CD14-positive monocyte (primary cell): ENCODE results near the gene FSTL3. TPM values are rescaled to one million over a fixed set of nuclear protein-coding genes. Genes with fewer than 3 reads are reported as not detected.

Experiments used
- DNase-seq, 3 donors: peaks; one replicate each; pipeline ENCODE4 v3.0.0-alpha.2; 2011 to 2022
- H2AFZ ChIP-seq: 2 replicates; pipeline ENCODE4 v1.6.0; 2012; ENCODE audit warnings: mild to moderate bottlenecking, low read depth, low read length, inconsistent platforms; ENCODE audit not compliant: insufficient read depth, poor library complexity, severe bottlenecking
- H3K27ac ChIP-seq, 2 donors: 1 replicate in 1 of 2; 2 replicates in 1 of 2; pipeline ENCODE4 v1.5.1; 2012 to 2013; ENCODE audit warnings: low read length in 2 of 2, control low read depth in 1 of 2, inconsistent platforms in 1 of 2, low read depth in 1 of 2, mild to moderate bottlenecking in 1 of 2
- H3K27me3 ChIP-seq, 2 donors: one replicate each; pipeline versions ENCODE4 v1.6.0 to v1.6.1; 2011 to 2013; ENCODE audit warnings: low read length in 2 of 2; ENCODE audit not compliant: control insufficient read depth in 2 of 2, insufficient read depth in 2 of 2
- H3K36me3 ChIP-seq, 2 donors: replicated peaks in 1 of 2; 1 replicate in 1 of 2; 2 replicates in 1 of 2; pipeline versions ENCODE4 v1.5.1 to v1.6.1; 2012 to 2013; ENCODE audit warnings: low read length in 2 of 2, control low read depth in 1 of 2, inconsistent platforms in 1 of 2, mild to moderate bottlenecking in 1 of 2; ENCODE audit not compliant: insufficient read depth in 2 of 2, control insufficient read depth in 1 of 2
- H3K4me1 ChIP-seq, 2 donors: 1 replicate in 1 of 2; 2 replicates in 1 of 2; pipeline versions ENCODE4 v1.5.1 to v1.6.1; 2012 to 2013; ENCODE audit warnings: low read length in 2 of 2, control low read depth in 1 of 2, inconsistent platforms in 1 of 2, mild to moderate bottlenecking in 1 of 2, moderate library complexity in 1 of 2; ENCODE audit not compliant: insufficient read depth in 2 of 2, control insufficient read depth in 1 of 2
- H3K4me2 ChIP-seq: replicated peaks from 2 replicates; pipeline ENCODE3; 2012; ENCODE audit warnings: low read length, moderate library complexity, mild to moderate bottlenecking; ENCODE audit not compliant: poor library complexity, severe bottlenecking; ENCODE audit errors: extremely low read depth
- H3K4me3 ChIP-seq, 3 experiments: fragments of 200-600 bp in 1 of 3; sonication (generic) in 1 of 3; replicated peaks in 1 of 3; 1 replicate in 2 of 3; 2 replicates in 1 of 3; pipeline ENCODE4 v1.5.1; 2011 to 2013; ENCODE audit warnings: low read length in 3 of 3, mild to moderate bottlenecking in 3 of 3, control low read depth in 2 of 3, low read depth in 2 of 3, inconsistent platforms in 1 of 3, moderate library complexity in 1 of 3
- H3K79me2 ChIP-seq: 2 replicates; pipeline ENCODE4 v1.6.0; 2012; ENCODE audit warnings: mild to moderate bottlenecking, control low read depth, inconsistent platforms, low read length, moderate library complexity; ENCODE audit not compliant: insufficient read depth
- H3K9ac ChIP-seq: 2 replicates; pipeline ENCODE4 v1.6.0; 2017; ENCODE audit warnings: low read length, mild to moderate bottlenecking; ENCODE audit not compliant: insufficient read depth, poor library complexity, severe bottlenecking
- H3K9me3 ChIP-seq, 2 donors: replicated peaks in 1 of 2; 1 replicate in 1 of 2; 2 replicates in 1 of 2; pipeline versions ENCODE4 v1.5.1 to v1.6.1; 2012 to 2013; ENCODE audit warnings: low read length in 2 of 2, control low read depth in 1 of 2; ENCODE audit not compliant: control insufficient read depth in 1 of 2, insufficient read depth in 1 of 2
- H4K20me1 ChIP-seq: 2 replicates; pipeline ENCODE4 v1.6.0; 2012; ENCODE audit warnings: mild to moderate bottlenecking, low read length, control low read depth, moderate library complexity; ENCODE audit not compliant: insufficient read depth
- H3K27ac Mint-ChIP-seq, 7 donors: one replicate each; pipeline ENCODE4 v1.8.0; 2020; ENCODE audit warnings: mild to moderate bottlenecking in 7 of 7, mixed read lengths in 7 of 7, moderate library complexity in 6 of 7, inconsistent platforms in 2 of 7
- H3K27me3 Mint-ChIP-seq, 3 donors: one replicate each; pipeline ENCODE4 v1.8.0; 2021 to 2022; ENCODE audit warnings: low read depth in 3 of 3, mild to moderate bottlenecking in 3 of 3, mixed read lengths in 3 of 3, moderate library complexity in 3 of 3, inconsistent platforms in 1 of 3
- H3K36me3 Mint-ChIP-seq, 2 donors: one replicate each; pipeline ENCODE4 v1.8.0; 2020; ENCODE audit warnings: mixed read lengths in 2 of 2, inconsistent platforms in 1 of 2, mild to moderate bottlenecking in 1 of 2
- H3K4me1 Mint-ChIP-seq: one replicate; pipeline ENCODE4 v1.8.0; 2020; ENCODE audit warnings: mild to moderate bottlenecking, mixed read lengths
- H3K4me3 Mint-ChIP-seq, 2 donors: one replicate each; pipeline ENCODE4 v1.8.0; 2020; ENCODE audit warnings: mild to moderate bottlenecking in 2 of 2, mixed read lengths in 2 of 2, moderate library complexity in 1 of 2
- H3K9me3 Mint-ChIP-seq, 7 donors: one replicate each; pipeline ENCODE4 v1.8.0; 2020 to 2022; ENCODE audit warnings: mixed read lengths in 7 of 7, mild to moderate bottlenecking in 6 of 7, moderate library complexity in 6 of 7, inconsistent platforms in 2 of 7
- CTCF ChIP-seq: fragments of 200-600 bp; IDR thresholded peaks from one replicate; pipeline ENCODE4 v1.8.0; 2022; ENCODE audit warnings: antibody characterized with exemption, mild to moderate bottlenecking
- WGBS: methylation state at CpG from one replicate; pipeline ENCODE4 v1.1.5; 2013; ENCODE audit warnings: missing lambda C conversion rate; ENCODE audit not compliant: insufficient coverage; 5-methylcytosine and 5-hydroxymethylcytosine counted together
- intact Hi-C, 2 donors: fragments of 100-400 bp; cut with micrococcal nuclease; formaldehyde crosslinking; loops; one replicate each; pipeline versions ENCODE4 v1.15.0 to v1.15.1; 2023
- polyA plus RNA-seq, 3 donors: library from polyadenylated mRNA; depleted of rRNA in 1 of 3; unstranded in 2 of 3; stranded (reverse) in 1 of 3; fragments of 300-500 nt in 2 of 3; fragments of >200 nt in 1 of 3; fragmentation: Illumina TruSeq in 2 of 3; gene quantifications; 1 replicate in 2 of 3; 2 replicates in 1 of 3; pipeline ENCODE4 v1.2.3, GENCODE V29; 2012 to 2021

FSTL3 gene
- polyA plus RNA-seq, 3 donors, result 2.5 to 42.1 (median 5.2) TPM

- Mint-ChIP-seq H3K4me1 (peaks cover 7% of the 10 kb centered on the region), H3K27me3 (peaks cover 19 to 42% (median 28%) of the 10 kb centered on the region in 3 donors), H3K9me3 (peaks cover 0 to 7% (median 3%) of the 10 kb centered on the region in 7 donors), H3K36me3 (peaks cover 0 to 2% of the 10 kb centered on the region in 2 donors), H3K4me3 (peak within 1 kb of the TSS in 1 of 2 donors; percentile 68), H3K27ac (no peak within 1 kb of the TSS)
- intact Hi-C loops, result no loop called here
- H3K4me2 ChIP-seq, result peak within 1 kb of the TSS; percentile 60
- H3K27ac ChIP-seq, result no peak within 1 kb of the TSS
- H4K20me1 ChIP-seq, result no peaks in the 10 kb centered on the region
- TF ChIP-seq CTCF, result no peak
- H2AFZ ChIP-seq, result no peak within 1 kb of the TSS
- WGBS, result 35% methylated on average over 22 of the region's 93 CpGs
- H3K27me3 ChIP-seq, result peaks cover 0 to 28% of the 10 kb centered on the region in 2 donors
- no peak within 1 kb of the TSS for H3K9ac ChIP-seq
- H3K36me3 ChIP-seq, result no peaks in the 10 kb centered on the region
- H3K4me1 ChIP-seq, result peaks cover 14 to 22% of the 10 kb centered on the region in 2 donors
- H3K79me2 ChIP-seq, result peaks cover 3% of the 10 kb centered on the region
- peaks cover 0 to 3% of the 10 kb centered on the region in 2 donors for H3K9me3 ChIP-seq
- no peak for DNase-seq
- peak within 1 kb of the TSS in 1 of 3 experiments; percentile 36 for H3K4me3 ChIP-seq
These were observed 32.3 kb downstream of the FSTL3 start, which contains the start of gene PALM for GRCh38 chr19:708154-709143. PALM (plus strand) TSS chr19:708935; CDS start chr19:709147, 212 bp downstream.

GRCh38 chr19:709196-709964, 33.2 kb downstream of the FSTL3 start:
- no peak for TF ChIP-seq CTCF
- under 1% methylated on average over 46 of the region's 78 CpGs for WGBS
- Mint-ChIP-seq H3K27ac (no peak overlapping the region), H3K4me3 (no peak overlapping the region), H3K36me3 (peaks cover 0 to 2% of the 10 kb centered on the region in 2 donors), H3K27me3 (peaks cover 23 to 42% (median 27%) of the 10 kb centered on the region in 3 donors), H3K4me1 (peaks cover 3% of the 10 kb centered on the region), H3K9me3 (peaks cover 0 to 8% (median 3%) of the 10 kb centered on the region in 7 donors)
- Histone ChIP-seq H3K27me3 (peaks cover 0 to 28% of the 10 kb centered on the region in 2 donors), H2AFZ (no peak overlapping the region), H3K4me3 (peak overlapping the region in 1 of 3 experiments; percentile 36), H4K20me1 (no peaks in the 10 kb centered on the region), H3K27ac (no peak overlapping the region), H3K4me1 (peaks cover 11 to 18% of the 10 kb centered on the region in 2 donors), H3K9ac (no peak overlapping the region), H3K9me3 (peaks cover 0 to 3% of the 10 kb centered on the region in 2 donors), H3K36me3 (no peaks in the 10 kb centered on the region), H3K79me2 (no peaks in the 10 kb centered on the region), H3K4me2 (peak overlapping the region; percentile 46)
- DNase-seq, result no peak
- intact Hi-C loops, result no loop called here
